A673 (cell line): ENCODE results near the gene DEFB114. TPM values are rescaled to one million over a fixed set of nuclear protein-coding genes. Genes with fewer than 3 reads are reported as not detected.
A peak's percentile ranks its signal among the peaks of the same experiment; 100 is the strongest.

Experiments used
- BruUV-seq: library from RNA; stranded (reverse); fragments of 400-500 nt; replicated peaks from 2 replicates; lab custom pipeline; 2021; lab: Mats Ljungman, UMichigan
- CTCF ChIA-PET: fragments of 300-600 bp; sonication (Branson Sonifier 250); formaldehyde crosslinking; loops from one replicate; lab custom pipeline; 2022; ENCODE audit warnings: antibody characterized with exemption; lab: Charles Lee
- POLR2A ChIA-PET: fragments of 300-600 bp; sonication (Branson Sonifier 250); formaldehyde crosslinking; loops from one replicate; lab custom pipeline; 2022; ENCODE audit warnings: antibody characterized with exemption; ENCODE audit not compliant: low non-redundant PET; lab: Charles Lee
- DNase-seq: peaks from one replicate; pipeline ENCODE4 v3.0.0-alpha.2; 2015; ENCODE audit warnings: low spot score
- H3K27ac ChIP-seq: fragments of 200-600 bp; sonication (generic); 2 replicates; pipeline ENCODE4 v1.5.1; 2016; ENCODE audit warnings: mixed run types, low read depth, mild to moderate bottlenecking, mixed read lengths, antibody characterized with exemption, low read length; ENCODE audit not compliant: poor library complexity, severe bottlenecking
- H3K27me3 ChIP-seq: fragments of 200-600 bp; sonication (generic); replicated peaks from 2 replicates; pipeline ENCODE4 v1.6.1; 2017; ENCODE audit warnings: mixed run types, low read depth, mild to moderate bottlenecking, mixed read lengths, antibody characterized with exemption, low read length; ENCODE audit not compliant: insufficient read depth, poor library complexity
- H3K36me3 ChIP-seq: fragments of 200-600 bp; sonication (generic); 2 replicates; pipeline ENCODE4 v1.6.1; 2016; ENCODE audit warnings: mixed run types, mild to moderate bottlenecking, mixed read lengths, antibody characterized with exemption, low read length; ENCODE audit not compliant: insufficient read depth, poor library complexity, severe bottlenecking
- H3K4me1 ChIP-seq: fragments of 200-600 bp; sonication (generic); 2 replicates; pipeline ENCODE4 v1.6.1; 2017; ENCODE audit warnings: mixed run types, mild to moderate bottlenecking, mixed read lengths, antibody characterized with exemption, low read length; ENCODE audit not compliant: insufficient read depth, poor library complexity, severe bottlenecking
- H3K4me3 ChIP-seq: fragments of 200-600 bp; sonication (generic); 2 replicates; pipeline ENCODE4 v1.5.1; 2016; ENCODE audit warnings: low read depth, mixed run types, mild to moderate bottlenecking, mixed read lengths, low read length; ENCODE audit not compliant: poor library complexity, severe bottlenecking
- H3K9me3 ChIP-seq: fragments of 200-600 bp; sonication (generic); 2 replicates; pipeline ENCODE4 v1.6.1; 2016; ENCODE audit warnings: mixed run types, low read depth, mild to moderate bottlenecking, mixed read lengths, antibody characterized with exemption, low read length; ENCODE audit not compliant: poor library complexity, severe bottlenecking
- CTCF ChIP-seq: fragments of 300-800, 200-600 bp; sonication (generic); conservative IDR thresholded peaks from 2 replicates; pipeline ENCODE4 v1.5.1; 2017; ENCODE audit warnings: low read depth, mild to moderate bottlenecking, antibody characterized with exemption, low read length, moderate library complexity, mixed read lengths
- EZH2 ChIP-seq: fragments of 200-600 bp; sonication (generic); IDR thresholded peaks from 2 replicates; pipeline ENCODE4 v1.6.1; 2017; ENCODE audit warnings: borderline replicate concordance, low read depth, mild to moderate bottlenecking, mixed read lengths, antibody characterized with exemption, low read length; ENCODE audit not compliant: poor library complexity, severe bottlenecking
- intact Hi-C: fragments of 100-400 bp; cut with micrococcal nuclease; formaldehyde crosslinking; loops from one replicate; pipeline ENCODE4 v1.10.0; 2022; ENCODE audit not compliant: unreplicated experiment
- total RNA-seq: library from RNA; stranded (reverse); gene quantifications from 2 replicates; pipeline ENCODE4 v1.2.3, GENCODE V29; 2021

The DEFB114 gene
- total RNA-seq, 1 experiment from 2014 or later, result not detected

GRCh38 chr6:49918787-49919186, 45.2 kb downstream of the DEFB114 start:
- intact Hi-C loops, result no loop called here
- Histone ChIP-seq H3K4me1 (no peaks in the 10 kb centered on the region), H3K27me3 (no peaks in the 10 kb centered on the region), H3K27ac (no peak overlapping the region), H3K4me3 (no peak overlapping the region), H3K36me3 (no peaks in the 10 kb centered on the region), H3K9me3 (no peaks in the 10 kb centered on the region)
- CTCF ChIA-PET, result no interaction called here
- BruUV-seq, result no TSS peak
- no peak for DNase-seq
- POLR2A ChIA-PET, result no interaction called here
- TF ChIP-seq EZH2 (no peak), CTCF (no peak)

- DNase-seq, result peak; percentile 13
- POLR2A ChIA-PET, result no interaction called here
- Histone ChIP-seq H3K4me1 (no peaks in the 10 kb centered on the region), H3K36me3 (no peaks in the 10 kb centered on the region), H3K27me3 (no peaks in the 10 kb centered on the region), H3K9me3 (no peaks in the 10 kb centered on the region), H3K27ac (no peak overlapping the region), H3K4me3 (no peak overlapping the region)
- intact Hi-C loops, result no loop called here
- no peak for TF ChIP-seq EZH2
- no peak for TF ChIP-seq CTCF
- no TSS peak for BruUV-seq
- CTCF ChIA-PET, result no interaction called here
These were observed 48.9 kb downstream of the DEFB114 start for GRCh38 chr6:49915035-49915434.

GRCh38 chr6:49913636-49914375, 50.2 kb downstream of the DEFB114 start:
- intact Hi-C loops, result no loop called here
- Histone ChIP-seq H3K4me1 (no peaks in the 10 kb centered on the region), H3K27me3 (no peaks in the 10 kb centered on the region), H3K9me3 (no peaks in the 10 kb centered on the region), H3K36me3 (no peaks in the 10 kb centered on the region), H3K27ac (no peak overlapping the region), H3K4me3 (no peak overlapping the region)
- no TSS peak for BruUV-seq
- ChIA-PET CTCF (no interaction called here), POLR2A (no interaction called here)
- TF ChIP-seq EZH2 (no peak), CTCF (no peak)
- no peak for DNase-seq
